Measurements from ENCODE around the gene KLHL3. TPM values are rescaled to one million over a fixed set of nuclear protein-coding genes. Genes with fewer than 3 reads are reported as not detected.
"Not testable (repeated sequence)": the region's sequence is repeated elsewhere in the genome, so short reads cannot be mapped to it uniquely, and the experiment has no call there.

Gene KLHL3
- total and polyA plus RNA-seq, 9 of the 15 experiments (the other 6 are each of a cell fraction or from before 2014, with no cell fraction given): under 0.01 to 1.5 (median 0.22) TPM

- 0 out of 2 replicates have a peak, but pooled peaks have one; percentile 10 for TF ChIP-seq VEZF1 (CRISPR knock-in tag; IDR thresholded peaks at IDR 0.05)
- TF ChIP-seq ZNF134 (CRISPR knock-in tag; conservative IDR thresholded peaks at IDR 0.05): no peak
These were observed 43.1 kb upstream of the KLHL3 start (continued) for GRCh38 chr5:137778772-137779564.

GRCh38 chr5:137767937-137768336 lies 32.0 kb upstream of the KLHL3 start:
- TF ChIP-seq TRIM28 (IDR thresholded peaks at IDR 0.05) (peak; percentile 78), CBX5 (IDR thresholded peaks at IDR 0.05; ENCODE audit: borderline replicate concordance, low read depth) (peak; percentile 77; the same call in 1 of the 2 replicates), CBX3 (IDR thresholded peaks at IDR 0.05; ENCODE audit: borderline replicate concordance in 1 of 2, low read length in 2 of 2) (0 out of 3 replicates have a peak, but pooled peaks of 1 of the 2 experiments have one; percentile 27)
- POLR2A ChIA-PET; H3K9me3 ChIP-seq (replicated peaks; ENCODE audit: control insufficient read depth, insufficient read depth, low read depth, low read length); H3K9me1 ChIP-seq (ENCODE audit: control insufficient read depth, insufficient read depth, low read length); H3K79me2 ChIP-seq (ENCODE audit: control insufficient read depth, insufficient read depth, low read length); H3K4me3 ChIP-seq; H3K4me1 ChIP-seq (replicated peaks in 1 of 2; ENCODE audit: control insufficient read depth in 2 of 2, insufficient read depth in 2 of 2, low read length in 2 of 2); H3K27ac ChIP-seq (ENCODE audit: extremely low read depth, low read depth, low read length); in situ Hi-C loops (cut with MboI); H4K20me1 ChIP-seq (replicated peaks; ENCODE audit: control insufficient read depth, insufficient read depth, low read length); ATAC-seq; FAIRE-seq; H3K4me2 ChIP-seq (ENCODE audit: insufficient read depth, low read length); BruUV-seq (replicated peaks); DNase-seq (ENCODE audit: extremely low read depth in 1 of 4, low spot score in 3 of 4); H3K36me3 ChIP-seq (ENCODE audit: control insufficient read depth, insufficient read depth, low read length); intact Hi-C loops (cut with micrococcal nuclease); H3K27me3 ChIP-seq (ENCODE audit: control insufficient read depth in 2 of 2, insufficient read depth in 2 of 2, low read length in 2 of 2); CTCF ChIA-PET (ENCODE audit: low intra/inter-chr PET ratio); H2AFZ ChIP-seq (ENCODE audit: low read depth, low read length); H3K9ac ChIP-seq (ENCODE audit: insufficient read depth in 1 of 2, low read depth in 2 of 2, low read length in 2 of 2): not testable (repeated sequence)
- WGBS (ENCODE audit: insufficient coverage, low coverage, missing lambda C conversion rate): 0% methylated on average over 5 of the region's 5 CpGs
